GM13976 (cell line): ENCODE data around the gene STAM2.

Experiments used
- DNase-seq: peaks from one replicate; pipeline ENCODE4 v3.0.0; 2012; ENCODE audit warnings: low spot score
- CTCF ChIP-seq: IDR thresholded peaks from 2 replicates; pipeline ENCODE4 v1.5.1; 2012; ENCODE audit warnings: borderline replicate concordance, mild to moderate bottlenecking; ENCODE audit not compliant: insufficient read depth; ENCODE audit errors: extremely low read depth, missing control alignments, control extremely low read depth
- in situ Hi-C: fragments of 300-500 bp; cut with MboI; formaldehyde crosslinking; loops from one replicate; pipeline ENCODE4 v1.12.0; 2022; ENCODE audit warnings: low sequenced_read_pairs, mixed read lengths, inconsistent platforms; ENCODE audit not compliant: unreplicated experiment

The STAM2 gene

GRCh38 chr2:152072011-152072410 is 103.6 kb downstream of the STAM2 start:
- TF ChIP-seq CTCF, result no peak
- DNase-seq, result no peak
- in situ Hi-C loops, result no loop called here

DNA sequence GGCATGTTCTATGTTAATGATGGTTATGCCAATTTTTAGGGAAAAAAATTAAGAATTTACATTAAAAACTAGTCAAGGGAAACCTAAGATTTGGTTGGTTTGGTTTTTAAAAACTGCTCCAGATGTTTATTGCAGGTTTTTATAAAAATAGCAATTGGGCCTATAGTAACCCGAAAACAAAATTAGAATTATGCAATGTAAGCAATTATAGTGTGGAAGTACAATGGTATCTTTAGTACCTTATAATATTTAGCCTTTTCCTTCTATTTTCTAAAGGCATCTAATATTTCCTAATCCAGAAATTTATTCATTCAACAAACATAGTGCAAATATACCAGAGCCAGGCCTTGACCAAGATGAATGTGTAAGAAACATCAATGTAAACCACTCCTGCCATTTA is 104.0 kb downstream of the STAM2 start:
- DNase-seq, result no peak
- in situ Hi-C loops, result no loop called here
- no peak for TF ChIP-seq CTCF

GRCh38 chr2:152071092-152071491 is 104.5 kb downstream of the STAM2 start:
- peak; percentile 69 for DNase-seq
- in situ Hi-C loops, result no loop called here
- no peak for TF ChIP-seq CTCF

DNA sequence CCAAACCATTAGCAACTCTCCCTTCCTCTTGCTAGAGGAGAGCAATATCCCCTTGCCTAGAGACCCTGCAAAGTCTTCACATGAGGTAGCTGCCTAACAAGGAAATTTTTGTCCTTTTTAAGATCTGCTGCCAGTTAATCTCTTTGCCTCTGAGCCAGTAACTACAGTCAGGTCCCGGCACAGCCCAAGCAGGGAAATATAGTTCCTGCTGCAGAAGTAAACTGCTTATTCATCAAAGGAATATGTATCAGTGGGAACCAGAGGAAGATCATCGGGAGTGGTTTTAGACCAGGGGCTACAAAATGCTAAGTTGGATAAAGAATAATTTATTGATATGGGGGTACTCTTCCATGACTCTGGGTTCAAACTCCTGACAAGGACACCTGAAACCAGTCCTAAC is 107.3 kb downstream of the STAM2 start:
- no peak for TF ChIP-seq CTCF
- in situ Hi-C loops, result no loop called here
- DNase-seq, result no peak

- in situ Hi-C loops, result no loop called here
- DNase-seq, result no peak
- TF ChIP-seq CTCF, result no peak
These were observed 107.7 kb downstream of the STAM2 start for GRCh38 chr2:152067823-152068222.
